NCI-H2029 (cell line): ENCODE data around the gene GRIN3A.
"Not testable (repeated sequence)": the region's sequence is repeated elsewhere in the genome, so short reads cannot be mapped to it uniquely, and the experiment has no call there.

Source experiments
- DNase-seq: peaks from one replicate; lab custom pipeline; 2025; lab: John Stamatoyannopoulos, UW

GRIN3A gene

GRCh38 chr9:101632611-101633010, 105.8 kb downstream of the GRIN3A start:
- DNase-seq: no peak

GRCh38 chr9:101631892-101632291, 106.6 kb downstream of the GRIN3A start:
- DNase-seq: no peak

GRCh38 chr9:101629636-101630035, 108.8 kb downstream of the GRIN3A start:
- no peak for DNase-seq

GRCh38 chr9:101628173-101628572, 110.3 kb downstream of the GRIN3A start:
- no peak for DNase-seq

- DNase-seq: no peak
Observed at GRCh38 chr9:101626295-101626694, 112.2 kb downstream of the GRIN3A start.

GRCh38 chr9:101625876-101626275, 112.6 kb downstream of the GRIN3A start:
- no peak for DNase-seq

GRCh38 chr9:101620452-101620851, 118.0 kb downstream of the GRIN3A start:
- no peak for DNase-seq

- no peak for DNase-seq
Observed at GRCh38 chr9:101618698-101619097, 119.7 kb downstream of the GRIN3A start.

- no peak for DNase-seq
Observed at GRCh38 chr9:101605547-101605946, 132.9 kb downstream of the GRIN3A start.

GRCh38 chr9:101604296-101604695, 134.2 kb downstream of the GRIN3A start:
- no peak for DNase-seq

GRCh38 chr9:101601904-101602765, 136.3 kb downstream of the GRIN3A start:
- peak; percentile 16 for DNase-seq

- no peak for DNase-seq
Observed at GRCh38 chr9:101594796-101595195, 143.7 kb downstream of the GRIN3A start, which contains the start of gene PPP3R2. Gene PPP3R2, minus strand, starts transcription at chr9:101594969. Its CDS starts 48 bp downstream, at chr9:101594921.

GRCh38 chr9:101593345-101593744, 145.1 kb downstream of the GRIN3A start:
- DNase-seq: no peak

GRCh38 chr9:101592788-101593187, 145.7 kb downstream of the GRIN3A start:
- no peak for DNase-seq

GRCh38 chr9:101591787-101592446, 146.5 kb downstream of the GRIN3A start:
- no peak for DNase-seq

GRCh38 chr9:101590901-101591300, 147.5 kb downstream of the GRIN3A start:
- DNase-seq: no peak

- not testable (repeated sequence) for DNase-seq
Observed at GRCh38 chr9:101590074-101590473, 148.4 kb downstream of the GRIN3A start.

GRCh38 chr9:101587332-101588043, 151.0 kb downstream of the GRIN3A start:
- DNase-seq: no peak

GRCh38 chr9:101586651-101587050, 151.8 kb downstream of the GRIN3A start:
- no peak for DNase-seq

- no peak for DNase-seq
Observed at GRCh38 chr9:101585740-101586139, 152.7 kb downstream of the GRIN3A start.

GRCh38 chr9:101582553-101582952, 155.9 kb downstream of the GRIN3A start:
- DNase-seq: no peak

- DNase-seq: no peak
Observed at GRCh38 chr9:101579711-101580545, 158.5 kb downstream of the GRIN3A start.
